ENCODE data around the gene FOXP4.

DNA sequence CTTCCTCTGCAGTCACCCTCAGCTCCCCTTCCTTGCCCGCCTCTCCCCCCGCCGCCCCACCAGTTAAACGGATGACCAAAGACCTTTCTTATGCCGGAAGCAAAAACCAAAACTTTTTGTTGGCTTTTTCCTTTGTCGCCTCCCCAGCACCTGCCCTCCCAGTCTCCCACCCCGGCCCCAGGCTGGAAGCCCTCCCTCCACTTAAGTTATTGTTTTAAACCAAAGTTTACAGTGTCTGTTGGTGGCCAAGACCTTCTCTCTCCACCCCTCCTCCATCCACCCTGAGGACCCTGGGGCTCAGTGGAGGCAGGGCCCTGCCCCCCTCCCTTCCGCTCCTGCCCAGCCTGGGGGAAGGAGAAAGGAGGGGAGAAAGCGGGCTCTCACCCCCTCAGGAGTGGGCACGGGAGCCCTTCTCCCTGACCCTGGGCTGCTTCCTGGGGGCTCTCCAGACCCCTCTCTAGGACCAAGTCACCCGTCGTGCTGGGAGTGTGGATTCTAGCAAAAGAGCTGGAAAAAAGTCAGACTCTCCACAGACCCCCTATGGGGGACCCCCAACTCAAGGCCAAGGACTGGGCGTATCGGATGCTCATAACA is 53.8 kb downstream of the FOXP4 start:
- TF ChIP-seq CTCF (IDR thresholded peaks at IDR 0.05) (no peak), EZH2 (IDR thresholded peaks at IDR 0.05) (no peak), EZH2phosphoT487 (IDR thresholded peaks at IDR 0.05) (no peak)

All from neural progenitor cell (in vitro differentiated cells).